Hematopoietic multipotent progenitor cell (in vitro differentiated cells): ENCODE measurements around the gene ATP5MG. TPM values are rescaled to one million over a fixed set of nuclear protein-coding genes. Genes with fewer than 3 reads are reported as not detected.

Experiments used
- DNase-seq, 3 donors: peaks; one replicate each; pipeline ENCODE4 v3.0.0-alpha.2; 2011 to 2015; ENCODE audit warnings: low read depth in 2 of 3, low spot score in 2 of 3
- total RNA-seq: library from RNA; depleted of rRNA; stranded (reverse); fragments of >200 nt; gene quantifications from one replicate; pipeline ENCODE4 v1.2.3, GENCODE V29; 2012

ATP5MG gene
- total RNA-seq, 1 donor = 50.1 TPM

DNA sequence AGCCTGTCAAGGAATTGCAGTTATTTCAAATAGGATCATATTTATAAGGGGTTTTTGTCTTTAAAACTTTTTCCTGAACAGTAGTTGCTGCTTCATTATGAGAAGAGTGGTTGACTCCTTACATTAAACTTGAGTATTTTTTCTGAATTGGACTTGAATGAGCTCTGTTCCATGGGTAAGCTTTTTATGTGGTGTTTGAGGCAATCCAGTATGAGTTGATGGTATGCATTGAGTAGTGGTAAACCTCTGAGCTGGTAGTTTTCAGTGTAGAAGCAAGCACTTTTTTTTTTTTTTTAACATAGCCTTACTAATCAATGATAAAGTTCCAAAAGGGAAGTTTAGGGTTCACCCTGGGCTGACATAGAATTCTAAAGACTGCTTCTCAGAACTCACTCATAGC is 38.2 kb downstream of the ATP5MG start:
- DNase-seq = no peak

DNA sequence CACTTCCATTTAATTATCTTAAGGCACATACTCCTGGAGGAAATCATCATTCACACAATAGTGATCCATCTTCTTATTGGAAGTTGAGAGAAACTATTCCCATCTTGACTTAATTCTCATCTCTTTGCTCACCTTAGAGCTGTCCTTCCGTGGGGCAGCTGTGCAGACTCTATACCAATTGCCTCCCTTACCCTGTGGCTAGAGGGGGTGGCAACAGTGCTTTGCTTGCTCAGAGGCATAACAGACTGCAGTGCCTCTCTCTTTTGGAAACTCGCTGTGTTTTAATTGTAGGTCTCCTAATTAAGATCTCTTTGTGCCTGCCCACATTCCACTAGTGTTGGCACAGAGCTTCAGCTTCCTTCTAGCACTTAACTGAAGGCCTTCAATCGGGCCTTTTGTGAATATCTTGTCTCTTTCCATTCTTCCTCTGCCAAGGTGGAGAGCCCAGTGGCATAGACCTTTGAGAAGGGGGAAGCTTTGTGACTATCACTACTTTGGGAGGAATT is 40.4 kb downstream of the ATP5MG start:
- no peak for DNase-seq

DNA sequence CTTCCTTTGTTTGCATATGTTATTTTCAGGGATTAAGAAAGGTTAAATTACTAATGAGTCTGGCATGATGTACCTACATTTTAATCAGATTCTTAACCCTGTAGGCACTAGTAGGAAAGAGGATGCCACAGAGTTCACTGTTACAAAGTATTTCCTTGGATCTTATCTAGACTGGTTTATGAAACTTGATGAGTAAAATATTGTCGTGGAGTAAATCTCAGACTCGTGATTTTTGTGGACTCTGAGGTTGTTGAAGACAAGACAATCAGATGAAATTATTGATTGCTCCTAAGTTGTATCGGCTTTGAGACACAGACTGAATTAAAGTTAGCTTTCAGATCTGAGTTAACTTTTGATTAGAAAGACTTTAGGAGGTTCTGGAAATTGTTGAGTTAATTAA is 40.9 kb downstream of the ATP5MG start:
- no peak for DNase-seq

DNA sequence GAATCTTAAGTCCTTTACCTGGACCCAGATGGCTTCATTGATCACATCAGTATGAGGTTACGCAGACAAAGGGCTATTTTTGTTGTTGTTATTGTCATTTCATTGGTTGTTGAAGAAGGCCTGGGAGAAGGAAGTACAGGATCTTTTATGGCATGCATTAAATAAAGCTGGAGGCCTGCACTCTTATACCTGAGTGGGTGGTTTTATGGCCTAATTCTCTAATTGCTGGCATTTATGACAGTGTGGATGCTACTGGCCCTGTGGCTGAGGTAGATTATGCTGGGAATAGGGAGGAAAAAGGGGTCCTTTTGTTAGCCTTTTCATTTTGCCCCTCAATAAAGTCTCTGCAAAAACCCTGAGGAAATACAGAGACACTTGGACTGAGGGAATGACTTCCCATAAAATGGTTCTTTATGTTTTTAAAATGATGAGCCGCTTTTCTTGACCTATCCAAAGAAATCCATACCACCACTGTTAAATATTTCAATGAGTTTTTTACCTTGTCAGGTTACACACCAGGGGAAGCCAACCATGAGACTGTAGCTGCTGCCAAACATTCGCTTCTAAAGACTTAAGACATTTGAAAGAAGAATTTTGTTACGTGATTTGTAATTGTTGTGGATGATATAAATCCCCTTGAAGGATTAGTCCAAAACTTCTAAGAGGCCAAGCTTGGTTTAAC is 41.6 kb downstream of the ATP5MG start:
- no peak for DNase-seq

DNA sequence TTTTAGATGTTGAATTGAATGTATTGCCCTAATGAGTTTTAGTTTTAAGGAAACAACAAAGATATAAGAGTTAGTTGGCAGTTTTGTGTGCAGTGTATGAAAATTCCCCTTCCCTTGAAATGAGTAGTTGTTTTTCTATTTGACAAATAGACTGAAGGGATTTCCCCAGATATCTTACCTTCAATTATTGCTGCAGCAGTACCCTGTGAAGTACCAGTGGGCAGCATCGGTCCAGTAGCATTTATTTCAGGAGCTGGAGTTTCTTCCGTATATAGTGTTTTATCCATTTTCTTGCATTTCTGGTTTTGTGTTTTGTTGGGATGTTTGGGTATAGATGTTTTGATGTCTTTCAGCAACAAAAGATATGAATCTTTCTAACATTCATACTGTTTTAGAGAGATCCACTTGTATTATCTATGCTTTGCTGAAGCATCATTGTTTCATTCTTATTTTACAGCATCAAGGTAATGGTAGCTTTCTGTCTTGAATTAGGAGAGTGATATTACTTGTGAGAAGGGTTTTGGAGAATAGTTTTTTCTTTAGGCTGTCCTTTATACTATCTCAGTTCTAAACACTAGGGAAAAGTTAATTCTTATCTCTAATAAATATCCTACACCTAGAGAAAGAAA is 42.3 kb downstream of the ATP5MG start:
- no peak for DNase-seq

DNA sequence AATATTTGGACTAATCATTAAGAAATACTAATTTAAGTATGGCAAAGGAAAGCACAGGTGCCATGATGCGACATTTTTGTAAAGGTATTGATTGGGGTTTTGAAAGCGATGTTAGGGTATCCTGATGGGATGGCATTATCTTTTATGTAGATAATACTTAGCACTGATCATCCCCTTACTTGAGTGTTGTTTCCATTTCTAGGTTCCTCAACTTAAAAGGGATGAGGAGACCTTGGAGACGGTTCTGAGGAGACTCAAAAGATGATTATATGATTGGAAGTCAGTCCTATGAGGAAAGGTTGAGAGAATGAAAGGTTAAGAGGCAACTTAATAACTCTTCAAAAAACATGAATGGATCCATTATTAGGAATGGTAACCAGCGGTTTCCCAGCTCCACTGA is 46.0 kb downstream of the ATP5MG start:
- no peak for DNase-seq

DNA sequence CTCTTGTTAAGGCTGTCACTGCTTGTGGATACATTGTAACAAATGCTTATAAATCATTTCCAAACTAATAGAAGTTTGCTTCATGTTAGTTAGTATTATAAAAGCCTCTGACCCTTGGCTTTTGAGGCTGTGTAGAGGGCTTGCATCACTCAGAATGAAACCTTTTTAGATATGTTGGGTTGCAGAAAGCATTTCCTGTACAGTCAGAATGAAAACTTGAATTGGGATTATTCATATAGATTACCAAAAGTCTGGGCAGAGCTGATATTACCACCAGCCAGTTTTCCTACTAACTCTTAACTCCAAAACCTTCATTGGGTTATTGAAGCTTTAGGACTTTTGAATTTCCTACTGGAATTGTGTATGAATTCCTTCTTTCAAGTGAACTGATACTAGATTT is 46.9 kb downstream of the ATP5MG start:
- DNase-seq = no peak

DNA sequence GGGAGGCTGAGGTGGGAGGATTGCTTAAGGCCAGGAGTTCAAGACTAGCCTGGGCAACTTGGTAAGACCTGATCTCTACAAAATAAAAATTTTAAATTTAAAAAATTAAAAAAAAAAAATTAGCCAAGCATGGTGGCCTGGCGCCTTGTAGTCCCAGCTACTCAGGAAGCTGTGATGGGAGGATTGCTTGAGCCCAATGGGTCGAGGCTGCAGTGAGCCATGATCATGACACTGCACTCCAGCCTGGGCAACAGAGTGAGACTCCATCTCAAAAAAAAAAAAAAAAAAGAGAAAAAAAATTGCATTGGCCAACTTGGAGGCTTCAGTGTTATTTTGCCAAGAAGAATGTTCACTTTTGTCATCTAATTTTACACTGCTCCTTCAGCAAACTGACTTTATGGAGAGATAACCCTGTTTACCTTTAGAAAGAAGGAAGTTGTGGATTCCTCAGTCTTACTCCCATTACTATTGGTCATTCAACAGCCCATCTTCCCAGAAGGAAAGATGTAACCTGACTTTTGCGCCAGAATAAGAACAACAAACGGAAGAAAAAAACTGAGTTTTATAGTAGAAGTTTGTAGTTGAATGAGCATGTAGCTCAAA is 48.0 kb downstream of the ATP5MG start:
- no peak for DNase-seq

DNA sequence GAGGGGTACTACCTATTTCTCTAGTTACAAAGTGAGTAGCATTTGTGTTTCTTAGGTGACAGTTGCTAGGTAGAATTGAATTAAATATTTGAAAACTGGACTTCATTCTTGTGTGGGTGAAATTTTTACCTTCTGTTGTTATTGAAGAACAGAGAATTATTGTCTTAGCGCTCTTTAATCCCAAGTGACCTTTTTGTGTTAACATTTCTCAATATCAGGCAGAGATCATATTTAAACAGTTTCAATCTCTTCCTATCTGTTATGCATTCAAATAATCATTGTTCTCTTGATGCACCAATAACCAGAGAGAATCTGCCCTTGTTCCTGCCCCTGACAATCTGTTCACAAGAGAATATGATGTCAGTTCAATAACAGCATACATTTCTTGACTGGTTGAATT is 49.0 kb downstream of the ATP5MG start:
- no peak for DNase-seq

Other genes with a start within 250 kb of the ATP5MG start
- not detected for gene SCN4B, start 248.8 kb upstream of the ATP5MG start, total RNA-seq
- not detected for gene SCN2B, start 225.0 kb upstream of the ATP5MG start, total RNA-seq
- 26.9 TPM for gene JAML, start 176.6 kb upstream of the ATP5MG start, total RNA-seq
- gene MPZL3, start 149.2 kb upstream of the ATP5MG start, total RNA-seq = 2.2 TPM
- 2.4 TPM for gene MPZL2, start 137.3 kb upstream of the ATP5MG start, total RNA-seq
- gene CD3E, start 96.9 kb upstream of the ATP5MG start, total RNA-seq = 0.54 TPM
- 0.27 TPM for gene CD3D, start 58.9 kb upstream of the ATP5MG start, total RNA-seq
- under 0.01 TPM for gene CD3G, start 57.3 kb upstream of the ATP5MG start, total RNA-seq
- 26.4 TPM for gene UBE4A, start 42.0 kb upstream of the ATP5MG start, total RNA-seq
- gene KMT2A, start 34.9 kb downstream of the ATP5MG start, total RNA-seq = 78.4 TPM
- gene TTC36, start 125.9 kb downstream of the ATP5MG start, total RNA-seq = 1.1 TPM
- 35.8 TPM for gene TMEM25, start 129.6 kb downstream of the ATP5MG start, total RNA-seq
- 24.0 TPM for gene IFT46, start 164.3 kb downstream of the ATP5MG start, total RNA-seq
- gene ARCN1, start 170.8 kb downstream of the ATP5MG start, total RNA-seq = 27.5 TPM
- gene PHLDB1, start 206.0 kb downstream of the ATP5MG start, total RNA-seq = 4.0 TPM